HL-60 (cell line): ENCODE data around the gene DRC3.
"Not testable (repeated sequence)": the region's sequence is repeated elsewhere in the genome, so short reads cannot be mapped to it uniquely, and the experiment has no call there.

Experiments used
- DNase-seq, 2 experiments: peaks; one replicate each; pipeline ENCODE4 v3.0.0-alpha.2; 2010 to 2020; ENCODE audit warnings: low read depth in 1 of 2, low spot score in 1 of 2
- H3K27ac ChIP-seq: fragments of 250-450 bp; sonication (Bioruptor Pico); replicated peaks from 2 replicates; pipeline ENCODE4 v1.5.1; 2020; ENCODE audit warnings: mild to moderate bottlenecking, moderate library complexity
- H3K27me3 ChIP-seq: fragments of 250-450 bp; sonication (Bioruptor Pico); 2 replicates; pipeline ENCODE4 v1.5.1; 2021; ENCODE audit warnings: mild to moderate bottlenecking, moderate library complexity; ENCODE audit not compliant: insufficient read depth, poor library complexity, severe bottlenecking
- H3K4me3 ChIP-seq: replicated peaks from 2 replicates; pipeline ENCODE4 v1.5.1; 2011; ENCODE audit warnings: mild to moderate bottlenecking, control low read depth, low read length; ENCODE audit not compliant: insufficient read depth
- CTCF ChIP-seq: IDR thresholded peaks from one replicate; pipeline ENCODE4 v1.5.1; 2011; ENCODE audit warnings: low read length, control low read depth, inconsistent platforms; ENCODE audit not compliant: insufficient read depth
- GABPA ChIP-seq: IDR thresholded peaks from 2 replicates; pipeline ENCODE4 v1.6.1; 2012; ENCODE audit warnings: low read depth
- POLR2AphosphoS5 ChIP-seq: IDR thresholded peaks from 2 replicates; pipeline ENCODE4 v1.6.1; 2012; ENCODE audit warnings: low read depth
- REST ChIP-seq: IDR thresholded peaks from 2 replicates; pipeline ENCODE4 v1.6.1; 2012; ENCODE audit warnings: low read depth; ENCODE audit not compliant: insufficient replicate concordance
- SPI1 ChIP-seq: IDR thresholded peaks from 2 replicates; pipeline ENCODE4 v1.6.1; 2012; ENCODE audit warnings: low read depth, mild to moderate bottlenecking, borderline replicate concordance

DRC3 gene

GRCh38 chr17:17994271-17995069, 21.8 kb downstream of the DRC3 start:
- H3K27ac ChIP-seq = no peak overlapping the region
- no peaks in the 10 kb centered on the region for H3K27me3 ChIP-seq
- H3K4me3 ChIP-seq = no peak overlapping the region
- TF ChIP-seq POLR2AphosphoS5 (no peak), GABPA (no peak), CTCF (no peak), SPI1 (no peak), REST (no peak)
- peak in 1 of 2 experiments; percentile 6 for DNase-seq

- DNase-seq, H3K4me3 ChIP-seq, H3K27me3 ChIP-seq, H3K27ac ChIP-seq: not testable (repeated sequence)
Measured at GRCh38 chr17:17995887-17996286, 23.2 kb downstream of the DRC3 start.

- Histone ChIP-seq H3K27me3 (no peaks in the 10 kb centered on the region), H3K4me3 (no peak overlapping the region), H3K27ac (no peak overlapping the region)
- DNase-seq = no peak
- TF ChIP-seq SPI1 = no peak
- no peak for TF ChIP-seq CTCF
- no peak for TF ChIP-seq REST
- TF ChIP-seq GABPA = no peak
- no peak for TF ChIP-seq POLR2AphosphoS5
Measured at GRCh38 chr17:17998934-17999333, 26.3 kb downstream of the DRC3 start.

- TF ChIP-seq CTCF (no peak), SPI1 (no peak), POLR2AphosphoS5 (no peak), GABPA (no peak), REST (no peak)
- no peak for DNase-seq
- H3K27ac ChIP-seq = no peak overlapping the region
- no peak overlapping the region for H3K4me3 ChIP-seq
- no peaks in the 10 kb centered on the region for H3K27me3 ChIP-seq
Measured at GRCh38 chr17:17999364-18000029, 26.8 kb downstream of the DRC3 start.
